CD4-positive, alpha-beta T cell treated with Interleukin-17A for 1 hour (primary cell): ENCODE data around the gene RUVBL1.

Experiments used
- DNase-seq: peaks from one replicate; pipeline ENCODE4 v3.0.0-alpha.2; 2020

The RUVBL1 gene

GRCh38 chr3:128066114-128066513 is 57.5 kb downstream of the RUVBL1 start:
- no peak for DNase-seq

GRCh38 chr3:128064962-128065361 is 58.6 kb downstream of the RUVBL1 start:
- no peak for DNase-seq

GRCh38 chr3:128063865-128064264 is 59.7 kb downstream of the RUVBL1 start:
- DNase-seq, result no peak

GRCh38 chr3:128062033-128062745 is 61.4 kb downstream of the RUVBL1 start:
- DNase-seq, result no peak

- DNase-seq, result no peak
Measured at GRCh38 chr3:128060473-128061381, 62.9 kb downstream of the RUVBL1 start.

- no peak for DNase-seq
Measured at GRCh38 chr3:128056258-128056657, 67.4 kb downstream of the RUVBL1 start.

- no peak for DNase-seq
Measured at GRCh38 chr3:128054367-128054766, 69.2 kb downstream of the RUVBL1 start.

GRCh38 chr3:128053614-128054013 is 70.0 kb downstream of the RUVBL1 start:
- DNase-seq, result no peak

- DNase-seq, result peak; percentile 18
Measured at GRCh38 chr3:128052595-128053351, 70.8 kb downstream of the RUVBL1 start.

- DNase-seq, result peak; percentile 95
Measured at GRCh38 chr3:128051837-128052594, 71.6 kb downstream of the RUVBL1 start, which contains the start of gene SEC61A1. Gene SEC61A1, plus strand, starts transcription at chr3:128052437. Its CDS starts 116 bp downstream, at chr3:128052553.

GRCh38 chr3:128051459-128051836 is 72.2 kb downstream of the RUVBL1 start:
- DNase-seq, result no peak

- DNase-seq, result no peak
Measured at GRCh38 chr3:128050597-128050996, 73.0 kb downstream of the RUVBL1 start.

- no peak for DNase-seq
Measured at GRCh38 chr3:128041344-128041743, 82.3 kb downstream of the RUVBL1 start.

- no peak for DNase-seq
Measured at GRCh38 chr3:128040660-128041059, 83.0 kb downstream of the RUVBL1 start.

GRCh38 chr3:128040041-128040440 is 83.6 kb downstream of the RUVBL1 start:
- DNase-seq, result no peak

GRCh38 chr3:128036119-128036518 is 87.5 kb downstream of the RUVBL1 start:
- no peak for DNase-seq

- no peak for DNase-seq
Measured at GRCh38 chr3:128033102-128033501, 90.5 kb downstream of the RUVBL1 start.
